HepG2 (cell line): ENCODE results near the gene REPIN1. TPM values are rescaled to one million over a fixed set of nuclear protein-coding genes. Genes with fewer than 3 reads are reported as not detected.
A peak's percentile ranks its signal among the peaks of the same experiment; 100 is the strongest.

ENCODE experiments used
- ARID4A ChIP-seq: sonication (generic); formaldehyde crosslinking; IDR thresholded peaks from 2 replicates; pipeline ENCODE4 v1.5.0; 2020; ENCODE audit warnings: mild to moderate bottlenecking, missing genetic modification reagents, borderline replicate concordance
- ARNT2 ChIP-seq: sonication (generic); formaldehyde crosslinking; IDR thresholded peaks from 2 replicates; pipeline ENCODE4 v1.8.0; 2022; ENCODE audit warnings: mild to moderate bottlenecking, low read depth, missing genetic modification reagents, moderate library complexity
- ELF4 ChIP-seq: sonication (generic); formaldehyde crosslinking; IDR thresholded peaks from 2 replicates; pipeline ENCODE4 v1.5.0; 2020; ENCODE audit warnings: missing genetic modification reagents, mild to moderate bottlenecking, moderate library complexity, borderline replicate concordance
- FOSL1 ChIP-seq: sonication (generic); formaldehyde crosslinking; IDR thresholded peaks from 2 replicates; pipeline ENCODE4 v1.9.0; 2021; ENCODE audit warnings: missing genetic modification reagents, borderline replicate concordance
- HMGXB3 ChIP-seq: sonication (generic); formaldehyde crosslinking; IDR thresholded peaks from 2 replicates; pipeline ENCODE4 v1.4.0; 2020; ENCODE audit warnings: missing genetic modification reagents, borderline replicate concordance
- IRF2 ChIP-seq: IDR thresholded peaks from 2 replicates; pipeline ENCODE4 v1.6.1; 2018; ENCODE audit warnings: missing genetic modification reagents, missing compliant biosample characterization
- JUNB ChIP-seq: sonication (generic); formaldehyde crosslinking; IDR thresholded peaks from 2 replicates; pipeline ENCODE4 v1.8.0; 2022; ENCODE audit warnings: missing genetic modification reagents, mild to moderate bottlenecking, borderline replicate concordance
- MEIS2 ChIP-seq: sonication (generic); formaldehyde crosslinking; IDR thresholded peaks from 2 replicates; pipeline ENCODE4 v1.9.0; 2021; ENCODE audit warnings: mild to moderate bottlenecking, missing genetic modification reagents
- MYNN ChIP-seq: sonication (generic); formaldehyde crosslinking; IDR thresholded peaks from 2 replicates; pipeline ENCODE4 v1.4.0; 2020; ENCODE audit warnings: mild to moderate bottlenecking, low read depth, missing genetic modification reagents
- NR0B2 ChIP-seq: sonication (generic); formaldehyde crosslinking; IDR thresholded peaks from 2 replicates; pipeline ENCODE4 v1.4.0; 2020; ENCODE audit warnings: mild to moderate bottlenecking, missing genetic modification reagents
- RBFOX2 ChIP-seq: fragments of 200-400 bp; formaldehyde crosslinking; IDR thresholded peaks from 2 replicates; pipeline ENCODE4 v1.6.1; 2017; ENCODE audit warnings: low read depth, mild to moderate bottlenecking, low read length
- TP53 ChIP-seq: sonication (generic); formaldehyde crosslinking; conservative IDR thresholded peaks from 2 replicates; pipeline ENCODE4 v1.4.0; 2020; ENCODE audit warnings: missing genetic modification reagents
- YEATS2 ChIP-seq: sonication (generic); formaldehyde crosslinking; IDR thresholded peaks from 2 replicates; pipeline ENCODE4 v1.4.0; 2020; ENCODE audit warnings: missing genetic modification reagents, borderline replicate concordance
- ZBTB1 ChIP-seq: sonication (generic); formaldehyde crosslinking; IDR thresholded peaks from 2 replicates; pipeline ENCODE4 v1.4.0; 2020; ENCODE audit warnings: missing genetic modification reagents, borderline replicate concordance
- ZHX1 ChIP-seq: sonication (generic); formaldehyde crosslinking; IDR thresholded peaks from 2 replicates; pipeline ENCODE4 v1.8.1; 2022; ENCODE audit warnings: low read depth, mild to moderate bottlenecking, missing genetic modification reagents
- ZNF30 ChIP-seq: sonication (generic); formaldehyde crosslinking; IDR thresholded peaks from 2 replicates; pipeline ENCODE4 v1.5.0; 2020; ENCODE audit warnings: mild to moderate bottlenecking, missing genetic modification reagents
- ZNF607 ChIP-seq: sonication (generic); formaldehyde crosslinking; IDR thresholded peaks from 2 replicates; pipeline ENCODE4 v1.5.1; 2020; ENCODE audit warnings: missing genetic modification reagents, mild to moderate bottlenecking, borderline replicate concordance
- ZNF724P ChIP-seq: sonication (generic); formaldehyde crosslinking; IDR thresholded peaks from 2 replicates; pipeline ENCODE4 v1.8.0; 2022; ENCODE audit warnings: missing genetic modification reagents, borderline replicate concordance
- polyA plus RNA-seq, 8 experiments: library from polyadenylated mRNA; depleted of rRNA in 3 of 8; stranded (reverse) in 7 of 8; unstranded in 1 of 8; fragments of >200 nt; fragmentation: Illumina TruSeq in 4 of 8; extraction: Trizol in 4 of 8; gene quantifications; 2 replicates each; pipeline versions ENCODE4 v1.2.1 to v1.2.3, GENCODE V29; 2011 to 2016; ENCODE audit warnings: low read depth in 4 of 8, missing spikeins in 1 of 8, mixed read lengths in 1 of 8; ENCODE audit not compliant: insufficient read depth in 1 of 8
- total RNA-seq, 5 experiments: library from RNA; depleted of rRNA; stranded (reverse); fragments of >200 nt; fragmentation: Illumina TruSeq; extraction: Trizol; gene quantifications; 2 replicates each; pipeline ENCODE4 v1.2.3, GENCODE V29; 2016; ENCODE audit warnings: low read depth in 1 of 5

The REPIN1 gene
- total and polyA plus RNA-seq, 2 of the 13 experiments (the other 11 are each of a cell fraction or from before 2014, with no cell fraction given), result 69.9 to 108 TPM

- no peak for TF ChIP-seq HMGXB3
- TF ChIP-seq ZNF607, result no peak
- TF ChIP-seq MYNN (CRISPR knock-in tag), result no peak
- no peak for TF ChIP-seq ZNF724P (CRISPR knock-in tag)
- TF ChIP-seq MEIS2 (CRISPR knock-in tag), result no peak
- TF ChIP-seq ZHX1 (CRISPR knock-in tag), result no peak
- no peak for TF ChIP-seq FOSL1
- TF ChIP-seq IRF2 (CRISPR knock-in tag), result peak; percentile 25; the same call in 1 of the 2 replicates
- no peak for TF ChIP-seq NR0B2 (CRISPR knock-in tag)
- TF ChIP-seq ARID4A (CRISPR knock-in tag), result peak; percentile 36
- TF ChIP-seq RBFOX2, result no peak; the same call in 1 of the 2 replicates
- TF ChIP-seq YEATS2 (CRISPR knock-in tag), result no peak; the same call in 1 of the 2 replicates
- no peak for TF ChIP-seq TP53 (CRISPR knock-in tag)
- no peak for TF ChIP-seq ARNT2 (CRISPR knock-in tag)
- TF ChIP-seq ZBTB1 (CRISPR knock-in tag), result no peak
- TF ChIP-seq ZNF30 (CRISPR knock-in tag), result no peak
- TF ChIP-seq ELF4 (CRISPR knock-in tag), result no peak
- TF ChIP-seq JUNB (CRISPR knock-in tag), result no peak
Observed at GRCh38 chr7:150324373-150324961, 44.2 kb upstream of the REPIN1 start (continued).
